GM23338 (cell line): ENCODE measurements around the gene RNF152. TPM values are rescaled to one million over a fixed set of nuclear protein-coding genes. Genes with fewer than 3 reads are reported as not detected.

Experiments used
- ATAC-seq: fragments of 200-7000 bp; cut with Tn5 transposase; 3 replicates; pipeline ENCODE4 v1.9.1; 2020
- DNase-seq: peaks from one replicate; pipeline ENCODE4 v3.0.0-alpha.2; 2015; ENCODE audit warnings: low spot score
- H2AFZ ChIP-seq: fragments of 200-600 bp; sonication (generic); 2 replicates; pipeline ENCODE4 v1.8.0; 2016; ENCODE audit warnings: antibody characterized with exemption, mild to moderate bottlenecking, moderate library complexity
- H3F3A ChIP-seq: fragments of 200-600 bp; sonication (generic); replicated peaks from 2 replicates; pipeline ENCODE4 v1.8.0; 2017; ENCODE audit warnings: antibody characterized with exemption, mixed run types, low read depth
- H3K27ac ChIP-seq: fragments of 200-600 bp; sonication (generic); 2 replicates; pipeline ENCODE4 v1.6.1; 2016; ENCODE audit warnings: low read depth
- H3K27me3 ChIP-seq: fragments of 200-600 bp; sonication (generic); 2 replicates; pipeline ENCODE4 v1.8.0; 2016; ENCODE audit warnings: mild to moderate bottlenecking, mixed run types, moderate library complexity; ENCODE audit not compliant: insufficient read depth
- H3K36me3 ChIP-seq: fragments of 200-600 bp; sonication (generic); 2 replicates; pipeline ENCODE4 v1.8.0; 2016; ENCODE audit warnings: mild to moderate bottlenecking; ENCODE audit not compliant: insufficient read depth
- H3K4me1 ChIP-seq: fragments of 200-600 bp; sonication (generic); 2 replicates; pipeline ENCODE4 v1.8.0; 2016; ENCODE audit warnings: mild to moderate bottlenecking, moderate library complexity; ENCODE audit not compliant: insufficient read depth
- H3K4me2 ChIP-seq: fragments of 200-600 bp; sonication (generic); 2 replicates; pipeline ENCODE4 v1.7.1; 2017; ENCODE audit warnings: mixed run types
- H3K4me3 ChIP-seq: fragments of 200-600 bp; sonication (generic); 2 replicates; pipeline ENCODE4 v1.6.1; 2016; ENCODE audit warnings: mixed run types
- H3K79me2 ChIP-seq: fragments of 200-600 bp; sonication (generic); replicated peaks from 2 replicates; pipeline ENCODE4 v1.8.0; 2017; ENCODE audit warnings: mild to moderate bottlenecking; ENCODE audit not compliant: insufficient read depth
- H3K9me2 ChIP-seq: fragments of 200-600 bp; sonication (generic); 2 replicates; pipeline ENCODE4 v1.8.0; 2017; ENCODE audit not compliant: insufficient read depth
- H4K20me1 ChIP-seq: fragments of 200-600 bp; sonication (generic); replicated peaks from 2 replicates; pipeline ENCODE4 v1.8.0; 2017; ENCODE audit warnings: mild to moderate bottlenecking; ENCODE audit not compliant: insufficient read depth
- H3K27ac Mint-ChIP-seq: 2 replicates; pipeline ENCODE4 v1.8.0; 2020; ENCODE audit warnings: inconsistent platforms, mild to moderate bottlenecking, moderate library complexity, mixed read lengths
- H3K27me3 Mint-ChIP-seq: 3 replicates; pipeline ENCODE4 v1.8.0; 2022; ENCODE audit warnings: low read depth, mild to moderate bottlenecking, moderate library complexity, mixed read lengths, inconsistent platforms; ENCODE audit not compliant: insufficient read depth, poor library complexity
- H3K36me3 Mint-ChIP-seq: 3 replicates; pipeline ENCODE4 v1.8.0; 2021; ENCODE audit warnings: low read depth, mild to moderate bottlenecking, inconsistent platforms, moderate library complexity, mixed read lengths
- H3K4me1 Mint-ChIP-seq: 3 replicates; pipeline ENCODE4 v1.8.0; 2020; ENCODE audit warnings: mild to moderate bottlenecking, inconsistent platforms, mixed read lengths
- H3K4me3 Mint-ChIP-seq: 3 replicates; pipeline ENCODE4 v1.8.0; 2021; ENCODE audit warnings: moderate library complexity, mild to moderate bottlenecking, inconsistent platforms, mixed read lengths
- H3K9me3 Mint-ChIP-seq: 3 replicates; pipeline ENCODE4 v1.8.0; 2020; ENCODE audit warnings: moderate library complexity, mild to moderate bottlenecking, inconsistent platforms, mixed read lengths
- CREB1 ChIP-seq: fragments of 250-450 bp; sonication (Bioruptor Pico); IDR thresholded peaks from 2 replicates; pipeline ENCODE4 v1.5.0; 2020; ENCODE audit warnings: low read depth, mild to moderate bottlenecking, moderate library complexity
- EZH2 ChIP-seq: fragments of 200-600 bp; sonication (generic); IDR thresholded peaks from one replicate; pipeline ENCODE4 v1.8.0; 2017; ENCODE audit warnings: antibody characterized with exemption, mild to moderate bottlenecking, low read depth; ENCODE audit not compliant: unreplicated experiment
- EZH2phosphoT487 ChIP-seq: fragments of 200-600 bp; sonication (generic); IDR thresholded peaks from one replicate; pipeline ENCODE4 v1.8.1; 2018; ENCODE audit warnings: antibody characterized with exemption; ENCODE audit not compliant: unreplicated experiment
- NANOG ChIP-seq: IDR thresholded peaks from 2 replicates; pipeline ENCODE4 v1.6.1; 2016; ENCODE audit warnings: antibody characterized with exemption, borderline replicate concordance
- REST ChIP-seq: IDR thresholded peaks from one replicate; pipeline ENCODE4 v1.6.1; 2018; ENCODE audit warnings: antibody characterized with exemption; ENCODE audit not compliant: unreplicated experiment
- STAT1 ChIP-seq: IDR thresholded peaks from one replicate; pipeline ENCODE4 v1.6.1; 2016; ENCODE audit warnings: antibody characterized with exemption; ENCODE audit not compliant: unreplicated experiment
- ZNF114 ChIP-seq: fragments of 250-450 bp; sonication (Bioruptor Pico); IDR thresholded peaks from 2 replicates; pipeline ENCODE4 v1.5.0; 2020; ENCODE audit warnings: mild to moderate bottlenecking, moderate library complexity
- ZNF331 ChIP-seq: fragments of 250-450 bp; sonication (Bioruptor Pico); IDR thresholded peaks from 2 replicates; pipeline ENCODE4 v1.5.0; 2020; ENCODE audit warnings: low read depth, mild to moderate bottlenecking, moderate library complexity
- ZNF462 ChIP-seq: fragments of 250-450 bp; sonication (Bioruptor Pico); IDR thresholded peaks from 2 replicates; pipeline ENCODE4 v1.5.0; 2020; ENCODE audit warnings: mild to moderate bottlenecking, moderate library complexity
- polyA plus RNA-seq: library from polyadenylated mRNA; unstranded; fragments of >200 nt; fragmentation: Nextera tagmentation; extraction: Ambion mirVana; gene quantifications from 2 replicates; pipeline ENCODE4 v1.2.1, GENCODE V29; 2016
- total RNA-seq: library from RNA; depleted of rRNA; stranded (reverse); fragments of >200 nt; shearing (Covaris generic); gene quantifications from 2 replicates; pipeline ENCODE4 v1.2.3, GENCODE V29; 2014

Gene RNF152
- total and polyA plus RNA-seq, 2 experiments from 2014 or later = 1.2 to 2.9 TPM

- no peaks in the 10 kb centered on the region for H4K20me1 ChIP-seq
- H3K27me3 Mint-ChIP-seq = no peaks in the 10 kb centered on the region
Observed at GRCh38 chr18:61841706-61842105, 51.1 kb downstream of the RNF152 start.

More at GRCh38 chr18:61841706-61842105, 51.1 kb downstream of the RNF152 start:
- no peak overlapping the region for H3K4me2 ChIP-seq
- Mint-ChIP-seq H3K4me1 (peaks cover 6% of the 10 kb centered on the region), H3K4me3 (no peak overlapping the region), H3K36me3 (no peaks in the 10 kb centered on the region), H3K27ac (no peak overlapping the region), H3K9me3 (no peaks in the 10 kb centered on the region; the same call in 2 of the 3 replicates)
- no peaks in the 10 kb centered on the region for H3K27me3 ChIP-seq
- peaks cover 4% of the 10 kb centered on the region; the same call in 1 of the 2 replicates for H3K4me1 ChIP-seq
- no peak overlapping the region for H3K27ac ChIP-seq
- no peak overlapping the region for H3K4me3 ChIP-seq
- H3K79me2 ChIP-seq = no peaks in the 10 kb centered on the region
- peaks cover 3% of the 10 kb centered on the region; the same call in 1 of the 2 replicates for H3K9me2 ChIP-seq
- no peak overlapping the region for H2AFZ ChIP-seq
- H3F3A ChIP-seq = no peaks in the 10 kb centered on the region
- ATAC-seq = no peak
- H3K36me3 ChIP-seq = no peaks in the 10 kb centered on the region
- TF ChIP-seq EZH2 (no peak), ZNF114 (CRISPR knock-in tag) (no peak), NANOG (no peak), ZNF462 (CRISPR knock-in tag) (no peak), ZNF331 (no peak), STAT1 (no peak), REST (no peak), CREB1 (CRISPR knock-in tag) (no peak), EZH2phosphoT487 (no peak)
- DNase-seq = no peak
